Measurements from ENCODE around the gene PCMTD2.
A peak's percentile ranks its signal among the peaks of the same experiment; 100 is the strongest.

Gene PCMTD2

GRCh38 chr20:64212755-64213154, 42.8 kb upstream of the PCMTD2 start:
- H3K4me1 ChIP-seq (ENCODE audit: control extremely low read depth in 1 of 4, control insufficient read depth in 4 of 4, insufficient read depth in 4 of 4, low read length in 3 of 4), result peaks cover 0 to 11% (median 3%) of the 10 kb centered on the region in 4 experiments
- WGBS (ENCODE audit: insufficient coverage), result 86% methylated on average over 7 of the region's 7 CpGs
- no peak overlapping the region for H3K27ac ChIP-seq (ENCODE audit: insufficient read depth in 1 of 2, low read depth in 1 of 2, low read length in 2 of 2, poor library complexity in 1 of 2, severe bottlenecking in 2 of 2)
- DNase-seq, result no peak
- no peaks in the 10 kb centered on the region for H3K27me3 ChIP-seq (replicated peaks in 2 of 5; ENCODE audit: control insufficient read depth in 4 of 5, insufficient read depth in 5 of 5, low read length in 4 of 5)
- no peaks in the 10 kb centered on the region for H3K36me3 ChIP-seq (ENCODE audit: control insufficient read depth in 4 of 4, insufficient read depth in 4 of 4, low read length in 3 of 4)
- H3K9me3 ChIP-seq (ENCODE audit: control extremely low read depth in 1 of 5, control insufficient read depth in 4 of 5, insufficient read depth in 2 of 5, low read depth in 1 of 5, low read length in 4 of 5), result no peaks in the 10 kb centered on the region
- POLR2A ChIA-PET, result no interaction called here
- no peak overlapping the region for H3K4me3 ChIP-seq (ENCODE audit: control insufficient read depth in 1 of 7, extremely low read depth in 1 of 7, insufficient read depth in 4 of 7, low read depth in 2 of 7, low read length in 6 of 7)
- CTCF ChIA-PET, result no interaction called here

GRCh38 chr20:64214113-64214512, 41.4 kb upstream of the PCMTD2 start:
- DNase-seq, result no peak
- POLR2A ChIA-PET, result no interaction called here
- Histone ChIP-seq H3K36me3 (ENCODE audit: control insufficient read depth in 4 of 4, insufficient read depth in 4 of 4, low read length in 3 of 4) (no peaks in the 10 kb centered on the region), H3K9me3 (ENCODE audit: control extremely low read depth in 1 of 5, control insufficient read depth in 4 of 5, insufficient read depth in 2 of 5, low read depth in 1 of 5, low read length in 4 of 5) (no peaks in the 10 kb centered on the region), H3K4me3 (ENCODE audit: control insufficient read depth in 1 of 7, extremely low read depth in 1 of 7, insufficient read depth in 4 of 7, low read depth in 2 of 7, low read length in 6 of 7) (no peak overlapping the region), H3K27ac (ENCODE audit: insufficient read depth in 1 of 2, low read depth in 1 of 2, low read length in 2 of 2, poor library complexity in 1 of 2, severe bottlenecking in 2 of 2) (no peak overlapping the region), H3K4me1 (ENCODE audit: control extremely low read depth in 1 of 4, control insufficient read depth in 4 of 4, insufficient read depth in 4 of 4, low read length in 3 of 4) (peaks cover 0 to 11% (median 3%) of the 10 kb centered on the region in 4 experiments), H3K27me3 (replicated peaks in 2 of 5; ENCODE audit: control insufficient read depth in 4 of 5, insufficient read depth in 5 of 5, low read length in 4 of 5) (no peaks in the 10 kb centered on the region)
- 98% methylated on average over 10 of the region's 10 CpGs for WGBS (ENCODE audit: insufficient coverage)
- CTCF ChIA-PET, result no interaction called here

- no peak overlapping the region for H3K4me3 ChIP-seq (ENCODE audit: control insufficient read depth in 1 of 7, extremely low read depth in 1 of 7, insufficient read depth in 4 of 7, low read depth in 2 of 7, low read length in 6 of 7)
- DNase-seq, result no peak
- peaks cover 0 to 11% (median 3%) of the 10 kb centered on the region in 4 experiments for H3K4me1 ChIP-seq (ENCODE audit: control extremely low read depth in 1 of 4, control insufficient read depth in 4 of 4, insufficient read depth in 4 of 4, low read length in 3 of 4)
- H3K36me3 ChIP-seq (ENCODE audit: control insufficient read depth in 4 of 4, insufficient read depth in 4 of 4, low read length in 3 of 4), result no peaks in the 10 kb centered on the region
- CTCF ChIA-PET, result no interaction called here
- H3K27ac ChIP-seq (ENCODE audit: insufficient read depth in 1 of 2, low read depth in 1 of 2, low read length in 2 of 2, poor library complexity in 1 of 2, severe bottlenecking in 2 of 2), result no peak overlapping the region
- no peaks in the 10 kb centered on the region for H3K9me3 ChIP-seq (ENCODE audit: control extremely low read depth in 1 of 5, control insufficient read depth in 4 of 5, insufficient read depth in 2 of 5, low read depth in 1 of 5, low read length in 4 of 5)
- WGBS (ENCODE audit: insufficient coverage), result 48% methylated on average over 5 of the region's 6 CpGs
- POLR2A ChIA-PET, result no interaction called here
- H3K27me3 ChIP-seq (replicated peaks in 2 of 5; ENCODE audit: control insufficient read depth in 4 of 5, insufficient read depth in 5 of 5, low read length in 4 of 5), result no peaks in the 10 kb centered on the region
Observed at GRCh38 chr20:64214952-64215351, 40.6 kb upstream of the PCMTD2 start.

GRCh38 chr20:64216036-64216435, 39.5 kb upstream of the PCMTD2 start:
- ChIA-PET CTCF (no interaction called here), POLR2A (no interaction called here)
- no peaks in the 10 kb centered on the region for H3K27me3 ChIP-seq (replicated peaks in 2 of 5; ENCODE audit: control insufficient read depth in 4 of 5, insufficient read depth in 5 of 5, low read length in 4 of 5)
- H3K27ac ChIP-seq (ENCODE audit: insufficient read depth in 1 of 2, low read depth in 1 of 2, low read length in 2 of 2, poor library complexity in 1 of 2, severe bottlenecking in 2 of 2), result no peak overlapping the region
- peaks cover 0 to 11% (median 3%) of the 10 kb centered on the region in 4 experiments for H3K4me1 ChIP-seq (ENCODE audit: control extremely low read depth in 1 of 4, control insufficient read depth in 4 of 4, insufficient read depth in 4 of 4, low read length in 3 of 4)
- no peaks in the 10 kb centered on the region for H3K36me3 ChIP-seq (ENCODE audit: control insufficient read depth in 4 of 4, insufficient read depth in 4 of 4, low read length in 3 of 4)
- H3K4me3 ChIP-seq (ENCODE audit: control insufficient read depth in 1 of 7, extremely low read depth in 1 of 7, insufficient read depth in 4 of 7, low read depth in 2 of 7, low read length in 6 of 7), result no peak overlapping the region
- WGBS (ENCODE audit: insufficient coverage), result 70% methylated on average over 2 of the region's 3 CpGs
- no peaks in the 10 kb centered on the region for H3K9me3 ChIP-seq (ENCODE audit: control extremely low read depth in 1 of 5, control insufficient read depth in 4 of 5, insufficient read depth in 2 of 5, low read depth in 1 of 5, low read length in 4 of 5)
- DNase-seq, result no peak

- Histone ChIP-seq H3K4me1 (ENCODE audit: control extremely low read depth in 1 of 4, control insufficient read depth in 4 of 4, insufficient read depth in 4 of 4, low read length in 3 of 4) (peaks cover 0 to 11% (median 3%) of the 10 kb centered on the region in 4 experiments), H3K9me3 (ENCODE audit: control extremely low read depth in 1 of 5, control insufficient read depth in 4 of 5, insufficient read depth in 2 of 5, low read depth in 1 of 5, low read length in 4 of 5) (no peaks in the 10 kb centered on the region), H3K36me3 (ENCODE audit: control insufficient read depth in 4 of 4, insufficient read depth in 4 of 4, low read length in 3 of 4) (no peaks in the 10 kb centered on the region), H3K27me3 (replicated peaks in 2 of 5; ENCODE audit: control insufficient read depth in 4 of 5, insufficient read depth in 5 of 5, low read length in 4 of 5) (no peaks in the 10 kb centered on the region), H3K27ac (ENCODE audit: insufficient read depth in 1 of 2, low read depth in 1 of 2, low read length in 2 of 2, poor library complexity in 1 of 2, severe bottlenecking in 2 of 2) (no peak overlapping the region), H3K4me3 (ENCODE audit: control insufficient read depth in 1 of 7, extremely low read depth in 1 of 7, insufficient read depth in 4 of 7, low read depth in 2 of 7, low read length in 6 of 7) (no peak overlapping the region)
- no peak for DNase-seq
- WGBS (ENCODE audit: insufficient coverage), result 96% methylated on average over 11 of the region's 11 CpGs
- POLR2A ChIA-PET, result no interaction called here
- CTCF ChIA-PET, result interaction anchor here (1.1 kb wide), 1 partner anchor 13 kb away, joined by 4 read pairs; no protein-coding TSS in a partner anchor
Observed at GRCh38 chr20:64216910-64217309, 38.6 kb upstream of the PCMTD2 start.

GRCh38 chr20:64217539-64218221, 37.9 kb upstream of the PCMTD2 start:
- no peak overlapping the region for H3K4me3 ChIP-seq (ENCODE audit: control insufficient read depth in 1 of 7, extremely low read depth in 1 of 7, insufficient read depth in 4 of 7, low read depth in 2 of 7, low read length in 6 of 7)
- WGBS (ENCODE audit: insufficient coverage), result 100% methylated on average over 11 of the region's 13 CpGs
- H3K4me1 ChIP-seq (ENCODE audit: control extremely low read depth in 1 of 4, control insufficient read depth in 4 of 4, insufficient read depth in 4 of 4, low read length in 3 of 4), result peaks cover 0 to 11% (median 3%) of the 10 kb centered on the region in 4 experiments
- no peak for DNase-seq
- H3K27me3 ChIP-seq (replicated peaks in 2 of 5; ENCODE audit: control insufficient read depth in 4 of 5, insufficient read depth in 5 of 5, low read length in 4 of 5), result no peaks in the 10 kb centered on the region
- H3K27ac ChIP-seq (ENCODE audit: insufficient read depth in 1 of 2, low read depth in 1 of 2, low read length in 2 of 2, poor library complexity in 1 of 2, severe bottlenecking in 2 of 2), result no peak overlapping the region
- no peaks in the 10 kb centered on the region for H3K9me3 ChIP-seq (ENCODE audit: control extremely low read depth in 1 of 5, control insufficient read depth in 4 of 5, insufficient read depth in 2 of 5, low read depth in 1 of 5, low read length in 4 of 5)
- ChIA-PET CTCF (interaction anchor here (1.1 kb wide), 1 partner anchor 12 kb away, joined by 4 read pairs; no protein-coding TSS in a partner anchor), POLR2A (no interaction called here)
- H3K36me3 ChIP-seq (ENCODE audit: control insufficient read depth in 4 of 4, insufficient read depth in 4 of 4, low read length in 3 of 4), result no peaks in the 10 kb centered on the region

GRCh38 chr20:64219202-64219601, 36.3 kb upstream of the PCMTD2 start:
- Histone ChIP-seq H3K27me3 (replicated peaks in 2 of 5; ENCODE audit: control insufficient read depth in 4 of 5, insufficient read depth in 5 of 5, low read length in 4 of 5) (no peaks in the 10 kb centered on the region), H3K36me3 (ENCODE audit: control insufficient read depth in 4 of 4, insufficient read depth in 4 of 4, low read length in 3 of 4) (no peaks in the 10 kb centered on the region), H3K9me3 (ENCODE audit: control extremely low read depth in 1 of 5, control insufficient read depth in 4 of 5, insufficient read depth in 2 of 5, low read depth in 1 of 5, low read length in 4 of 5) (no peaks in the 10 kb centered on the region), H3K4me3 (ENCODE audit: control insufficient read depth in 1 of 7, extremely low read depth in 1 of 7, insufficient read depth in 4 of 7, low read depth in 2 of 7, low read length in 6 of 7) (no peak overlapping the region), H3K4me1 (ENCODE audit: control extremely low read depth in 1 of 4, control insufficient read depth in 4 of 4, insufficient read depth in 4 of 4, low read length in 3 of 4) (peaks cover 0 to 11% (median 3%) of the 10 kb centered on the region in 4 experiments), H3K27ac (ENCODE audit: insufficient read depth in 1 of 2, low read depth in 1 of 2, low read length in 2 of 2, poor library complexity in 1 of 2, severe bottlenecking in 2 of 2) (no peak overlapping the region)
- WGBS (ENCODE audit: insufficient coverage), result 86% methylated on average over 11 of the region's 12 CpGs
- ChIA-PET POLR2A (no interaction called here), CTCF (no interaction called here)
- peak in 1 of 3 donors; percentile 40 for DNase-seq

Data from common myeloid progenitor, CD34-positive (primary cell).